ENCODE measurements around the gene ROBO1.
"Not testable (repeated sequence)": the region's sequence is repeated elsewhere in the genome, so short reads cannot be mapped to it uniquely, and the experiment has no call there.

ROBO1 gene

DNA sequence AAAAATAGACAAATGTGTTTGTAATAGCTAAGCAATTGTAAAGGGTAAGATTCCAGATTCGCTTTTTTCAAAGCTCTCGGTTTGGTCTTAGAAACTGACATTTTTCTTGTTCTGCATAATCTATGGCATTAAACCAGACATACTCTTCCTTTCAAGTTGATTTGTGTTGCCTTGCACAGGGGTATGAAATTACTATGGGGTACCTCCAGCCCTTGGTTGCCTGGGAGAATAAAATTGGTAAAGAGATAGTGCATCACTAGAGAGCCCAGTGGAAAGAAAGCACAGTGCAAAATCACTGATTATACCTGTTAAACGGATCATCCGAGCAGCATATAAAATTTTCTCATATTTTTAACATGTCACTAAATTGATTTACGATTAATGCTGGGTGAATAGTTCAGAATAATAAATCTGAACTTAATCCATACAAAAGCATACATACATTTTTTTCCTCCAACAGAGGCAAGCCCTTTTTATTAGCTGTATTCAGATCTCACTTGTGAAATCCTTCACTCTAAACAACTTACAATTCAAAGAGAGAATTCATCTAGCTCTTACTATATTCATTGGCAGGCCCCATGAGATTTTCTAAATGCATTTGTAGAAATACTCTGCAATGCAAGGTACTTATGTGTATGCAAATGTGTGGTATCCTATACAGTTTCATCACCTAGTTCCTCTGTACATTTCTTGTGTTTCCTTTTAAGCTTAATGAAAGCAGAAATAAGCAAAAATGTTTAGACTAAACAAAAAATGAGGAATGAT, 224.4 kb downstream of the ROBO1 start:
- DNase-seq, result no peak

DNA sequence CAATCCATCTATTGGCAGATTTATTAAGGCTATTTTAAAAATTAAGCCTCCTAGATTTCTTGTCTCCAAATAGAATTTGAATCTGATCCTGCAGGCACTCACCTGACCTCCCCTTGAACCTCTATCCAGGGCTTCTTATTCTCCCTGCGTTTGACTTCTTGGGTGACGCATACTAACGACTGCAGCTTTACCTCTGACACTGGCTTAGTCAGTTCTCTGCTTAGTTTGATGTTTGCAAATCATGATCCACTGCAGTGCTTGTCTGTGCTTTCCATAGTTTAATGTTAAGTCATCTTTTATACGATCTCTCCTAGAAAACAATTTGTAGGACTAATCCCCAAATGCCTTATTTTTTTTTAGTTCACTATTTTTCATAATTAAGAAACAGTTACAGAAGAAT, 233.1 kb downstream of the ROBO1 start:
- DNase-seq, result no peak

- DNase-seq, result no peak
These were observed 236.1 kb downstream of the ROBO1 start for GRCh38 chr3:79531566-79532295.

- DNase-seq, result no peak
These were observed 246.5 kb downstream of the ROBO1 start for GRCh38 chr3:79521221-79521848.

GRCh38 chr3:79517766-79518413, 249.9 kb downstream of the ROBO1 start:
- no peak for DNase-seq

DNA sequence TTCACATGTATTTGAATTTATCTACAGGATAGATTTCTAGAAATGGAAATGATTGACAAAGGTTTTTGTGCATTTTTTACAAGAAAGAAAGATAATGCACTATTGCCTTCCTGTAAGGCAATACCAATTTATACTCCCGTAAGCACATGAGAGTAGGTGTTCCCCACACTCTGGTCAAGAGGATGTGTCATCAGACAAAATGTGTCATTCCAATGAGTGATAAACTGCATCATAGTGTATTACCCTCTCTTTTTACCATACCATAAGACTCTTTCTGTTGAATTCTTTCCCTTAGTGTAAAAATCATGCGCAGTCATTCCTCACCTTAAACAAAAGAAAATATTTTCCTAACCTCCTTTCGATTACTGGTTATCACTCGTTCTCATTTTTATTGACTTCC, 251.0 kb downstream of the ROBO1 start:
- no peak for DNase-seq

DNA sequence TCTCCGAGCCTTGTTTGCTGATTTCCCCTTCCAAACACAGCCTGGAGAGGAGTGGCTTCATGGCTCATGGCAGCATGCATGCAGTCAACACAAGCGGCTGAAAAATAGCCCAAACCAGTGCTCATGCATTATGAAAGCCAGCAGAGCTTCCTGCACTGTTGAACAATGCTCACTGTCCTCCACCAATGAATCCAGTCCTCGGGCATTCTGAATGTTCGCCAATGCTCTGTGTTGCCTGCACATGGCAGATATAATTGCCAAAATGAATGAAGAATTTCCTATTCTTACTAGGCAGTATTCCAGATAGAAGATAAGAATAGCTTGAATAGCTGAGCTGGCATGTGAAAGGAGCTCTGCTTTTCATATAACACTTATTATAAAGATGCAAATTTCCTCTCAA, 252.7 kb downstream of the ROBO1 start:
- no peak for DNase-seq

DNA sequence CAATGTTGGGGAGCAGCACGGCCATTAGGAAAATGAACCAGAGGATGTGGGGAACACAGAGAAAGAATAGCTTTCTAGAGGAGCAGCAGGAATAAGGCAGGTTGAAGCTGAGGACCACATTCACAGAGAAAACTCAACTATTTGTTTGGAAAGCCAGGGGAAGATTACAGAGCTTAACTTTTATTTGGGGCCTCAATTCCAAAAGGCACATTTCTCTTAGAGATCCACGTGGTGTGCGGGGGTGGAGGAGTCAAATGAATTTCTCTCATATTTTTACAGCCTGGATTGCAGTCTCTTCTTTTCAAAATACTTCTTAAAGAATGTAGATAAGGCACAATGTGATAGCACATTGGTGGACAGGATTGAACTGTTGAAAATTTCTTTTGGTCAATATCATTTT, 253.7 kb downstream of the ROBO1 start:
- DNase-seq, result no peak

DNA sequence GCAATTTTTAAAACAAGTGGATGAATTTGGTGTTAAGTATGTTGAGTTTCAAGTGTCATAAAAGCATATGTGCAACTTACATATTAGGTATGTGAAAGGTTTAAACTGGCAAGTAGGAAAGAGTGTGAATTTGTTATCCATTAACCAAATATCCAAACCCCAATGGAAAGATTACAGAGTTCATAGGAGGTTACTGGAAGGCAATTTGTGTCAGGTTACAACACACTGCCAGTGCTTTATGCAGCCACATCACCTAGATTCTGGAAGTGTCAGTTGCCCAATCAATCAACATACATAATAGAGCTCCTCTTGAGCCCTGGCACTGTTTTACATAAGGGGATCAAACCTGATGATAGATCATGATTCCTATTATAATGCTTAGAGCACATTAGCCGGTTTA, 261.0 kb downstream of the ROBO1 start:
- no peak for DNase-seq

DNA sequence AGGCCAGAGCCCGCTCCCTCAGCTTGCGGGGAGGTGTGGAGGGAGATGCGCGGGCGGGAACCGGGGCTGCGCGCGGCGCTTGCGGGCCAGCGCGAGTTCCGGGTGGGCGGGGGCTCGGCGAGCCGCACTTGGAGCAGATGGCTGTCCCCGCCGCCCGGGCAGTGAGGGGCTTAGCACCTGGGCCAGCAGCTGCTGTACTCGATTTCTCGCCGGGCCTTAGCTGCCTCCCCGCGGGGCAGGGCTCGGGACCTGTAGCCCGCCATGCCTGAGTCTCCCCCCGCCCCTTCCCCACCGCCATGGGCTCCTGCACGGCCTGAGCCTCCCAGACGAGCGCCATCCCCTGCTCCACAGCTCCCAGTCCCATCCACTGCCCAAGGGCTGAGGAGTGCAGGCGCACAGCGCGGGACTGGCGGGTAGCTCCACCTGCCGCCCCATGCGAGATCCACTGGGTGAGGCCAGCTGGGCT, 265.5 kb downstream of the ROBO1 start:
- not testable (repeated sequence) for DNase-seq

DNA sequence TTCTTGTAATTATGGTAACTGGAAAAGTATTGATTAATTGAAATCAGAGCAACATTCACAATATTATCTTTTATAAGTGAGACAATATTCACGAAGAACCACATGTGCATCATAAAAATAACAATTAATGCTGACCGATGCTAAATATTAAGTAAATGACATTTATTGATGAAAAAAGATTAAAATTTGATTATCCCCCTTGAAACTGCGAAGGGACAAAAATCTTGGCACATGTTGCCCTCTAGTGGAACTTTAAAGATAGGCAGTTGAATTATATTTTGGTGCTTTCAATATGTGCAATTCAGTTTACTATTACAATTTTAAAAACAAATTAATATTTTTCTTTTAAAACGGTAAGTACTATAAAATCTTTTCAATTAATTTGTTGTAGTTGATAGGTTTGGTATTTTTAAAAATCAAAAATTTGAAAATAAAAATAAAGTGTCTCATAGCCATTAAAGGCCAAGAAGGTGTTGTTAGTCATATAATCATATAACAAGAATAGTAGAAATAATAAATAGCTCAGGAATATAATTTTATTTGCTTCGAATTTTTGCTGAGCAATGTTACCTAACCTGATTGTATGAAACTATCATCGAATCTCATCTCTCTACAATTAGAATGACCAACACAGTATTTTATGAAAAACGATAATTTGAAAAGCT, 270.2 kb downstream of the ROBO1 start:
- no peak for DNase-seq

DNA sequence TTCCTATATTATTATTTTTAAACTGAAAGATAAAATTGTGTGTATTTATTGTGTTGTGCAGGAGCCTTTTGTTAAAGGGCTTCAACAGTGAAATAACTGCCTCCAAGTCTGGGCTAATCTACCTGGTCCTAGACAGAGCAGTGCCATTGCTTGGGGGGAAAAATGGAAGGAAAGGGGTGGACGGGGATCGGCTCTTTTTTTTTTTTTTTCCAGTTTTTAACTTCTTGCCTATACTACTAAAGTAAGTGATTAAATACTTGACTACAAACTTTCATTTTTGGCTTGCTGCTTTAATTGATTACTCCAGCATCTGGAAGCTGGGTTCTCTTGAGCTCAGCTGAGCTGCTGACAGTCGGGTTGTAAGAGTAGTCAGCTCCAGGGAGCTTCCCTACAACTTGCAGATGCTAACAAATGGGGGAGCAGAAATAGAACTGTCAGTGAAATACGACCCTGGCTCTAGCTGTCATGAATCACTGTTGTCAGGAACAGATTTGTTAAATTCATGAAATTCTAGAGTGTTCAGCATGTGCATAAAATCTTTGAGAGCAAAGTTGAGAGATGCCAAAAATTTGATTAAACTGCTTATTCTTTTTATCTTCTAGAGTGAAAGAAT, 276.7 kb downstream of the ROBO1 start:
- DNase-seq, result no peak

- no peak for DNase-seq
These were observed 277.4 kb downstream of the ROBO1 start for GRCh38 chr3:79490165-79491028.

- no peak for DNase-seq
These were observed 279.4 kb downstream of the ROBO1 start for GRCh38 chr3:79488407-79488806.

GRCh38 chr3:79480746-79481145, 287.1 kb downstream of the ROBO1 start:
- no peak for DNase-seq

DNA sequence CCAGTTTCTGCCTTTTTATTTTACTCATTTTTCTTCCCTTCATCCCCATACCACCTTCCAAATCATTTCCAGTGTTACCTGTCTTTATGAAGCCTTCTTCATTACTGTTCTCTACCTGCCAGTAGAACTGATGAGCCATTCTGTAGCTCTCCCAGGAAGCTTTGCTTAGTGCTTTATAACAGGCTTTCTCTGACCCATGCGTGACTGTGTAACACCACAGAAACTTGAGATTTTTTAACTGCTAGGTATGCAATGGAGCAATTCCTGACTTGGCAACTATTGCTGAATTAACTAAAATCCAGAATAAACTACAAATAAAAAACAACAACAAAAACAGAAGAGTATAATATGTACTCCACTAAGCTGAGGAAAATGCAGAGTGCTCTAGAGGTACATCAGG, 289.2 kb downstream of the ROBO1 start:
- no peak for DNase-seq

DNA sequence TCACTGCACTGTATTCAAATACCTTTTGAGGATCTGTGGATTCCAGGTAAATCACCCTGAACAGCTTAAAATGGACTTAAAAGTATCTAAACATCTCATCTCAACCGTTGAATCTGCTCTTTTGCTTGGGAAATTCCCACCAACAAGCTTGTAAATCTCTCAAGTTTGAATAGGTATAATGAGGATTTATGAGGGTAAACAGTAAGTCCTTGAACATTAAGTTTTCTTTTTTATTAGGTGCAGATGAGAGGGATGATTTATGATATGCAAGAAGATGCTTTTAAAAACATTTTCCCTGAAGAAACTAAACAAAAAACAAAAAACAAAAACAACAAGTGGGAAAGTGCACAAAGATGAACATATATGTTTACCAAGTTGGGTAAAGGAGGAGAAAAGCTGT, 290.6 kb downstream of the ROBO1 start:
- DNase-seq, result no peak

DNA sequence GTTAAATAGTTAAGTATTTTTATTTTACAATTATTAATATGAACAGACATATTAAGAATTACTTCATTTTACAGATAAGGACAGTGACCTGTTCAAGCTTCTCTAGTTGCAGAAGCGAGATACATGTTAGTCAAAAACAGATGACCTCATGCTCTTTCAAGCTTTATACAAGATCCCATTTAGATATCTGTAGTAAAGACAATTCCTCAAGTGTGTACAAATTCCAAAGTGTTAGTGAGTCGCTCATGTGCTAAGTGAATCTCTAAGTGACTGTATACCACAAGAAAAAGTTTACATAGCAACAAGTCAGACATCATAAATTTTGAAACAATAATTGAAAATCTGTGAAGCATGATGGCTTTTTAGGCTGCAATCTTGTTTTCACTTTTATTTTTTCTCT, 293.8 kb downstream of the ROBO1 start:
- DNase-seq, result no peak

DNA sequence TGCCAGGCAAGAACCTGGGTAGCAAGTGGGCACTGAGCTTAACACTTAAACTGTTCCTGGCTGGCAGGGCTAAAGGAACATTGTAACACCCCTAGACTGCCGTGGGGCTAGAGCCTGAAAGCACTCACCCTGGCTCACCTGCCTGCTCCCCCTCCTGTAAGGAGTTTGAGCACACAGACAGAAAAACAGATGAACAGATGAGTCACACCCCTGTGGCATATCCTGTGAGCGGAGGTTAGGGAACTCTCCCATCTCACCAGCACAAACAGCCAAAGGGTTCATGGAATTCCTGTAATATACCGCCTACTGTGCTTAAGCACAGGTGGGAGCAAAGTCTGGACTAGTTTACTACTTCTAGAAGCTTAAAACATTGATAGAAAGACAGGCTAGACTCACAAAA, 300.1 kb downstream of the ROBO1 start:
- DNase-seq, result no peak

- no peak for DNase-seq
These were observed 306.5 kb downstream of the ROBO1 start for GRCh38 chr3:79461129-79461792.

GRCh38 chr3:79453600-79453999, 314.2 kb downstream of the ROBO1 start:
- DNase-seq, result no peak

Data from activated CD4-positive, alpha-beta T cell treated with anti-CD3 and anti-CD28 coated beads for 4 hours (primary cell).